ENCODE results near the gene PRKAR1A.
"Not testable (repeated sequence)": the region's sequence is repeated elsewhere in the genome, so short reads cannot be mapped to it uniquely, and the experiment has no call there.

Gene PRKAR1A

GRCh38 chr17:68518063-68518815 is 6.0 kb downstream of the PRKAR1A start:
- Histone ChIP-seq H3K4me1 (ENCODE audit: insufficient read depth, low read length) (peaks cover 5% of the 10 kb centered on the region; the same call in 1 of the 2 replicates), H3K36me3 (ENCODE audit: insufficient read depth, low read length) (peaks cover 28% of the 10 kb centered on the region), H3K9ac (ENCODE audit: low read depth, low read length) (no peak overlapping the region), H3K9me3 (ENCODE audit: control insufficient read depth, insufficient read depth, low read length) (peaks cover 19% of the 10 kb centered on the region)

DNA sequence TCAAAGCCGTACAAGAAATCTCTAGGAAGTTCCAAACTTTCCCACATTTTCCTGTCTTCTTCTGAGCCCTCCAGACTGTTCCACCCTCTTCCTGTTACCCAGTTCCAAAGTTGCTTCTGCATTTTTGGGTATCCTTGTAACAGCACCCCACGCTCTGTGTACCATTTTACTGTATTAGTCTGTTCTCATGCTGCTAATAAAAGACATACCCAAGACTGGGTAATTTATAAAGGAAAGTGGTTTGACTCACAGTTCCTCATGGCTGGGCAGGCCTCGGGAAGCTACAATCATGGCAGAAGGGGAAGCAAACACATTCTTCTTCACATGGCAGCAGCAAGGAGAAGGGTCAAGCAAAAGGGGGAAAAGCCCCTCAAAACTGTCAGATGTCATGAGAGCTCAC is 6.8 kb downstream of the PRKAR1A start:
- H3K4me1 ChIP-seq (ENCODE audit: insufficient read depth, low read length); H3K9ac ChIP-seq (ENCODE audit: low read depth, low read length): not testable (repeated sequence)
- peaks cover 28% of the 10 kb centered on the region for H3K36me3 ChIP-seq (ENCODE audit: insufficient read depth, low read length)
- peaks cover 19% of the 10 kb centered on the region for H3K9me3 ChIP-seq (ENCODE audit: control insufficient read depth, insufficient read depth, low read length)

GRCh38 chr17:68519911-68520310 is 7.7 kb downstream of the PRKAR1A start:
- H3K9me3 ChIP-seq (ENCODE audit: control insufficient read depth, insufficient read depth, low read length) = peaks cover 19% of the 10 kb centered on the region
- H3K9ac ChIP-seq (ENCODE audit: low read depth, low read length) = no peak overlapping the region
- H3K36me3 ChIP-seq (ENCODE audit: insufficient read depth, low read length) = peaks cover 30% of the 10 kb centered on the region
- 0 out of 2 replicates have a peak, but pooled peaks cover under 1% of the 10 kb centered on the region for H3K4me1 ChIP-seq (ENCODE audit: insufficient read depth, low read length)

- H3K9ac ChIP-seq (ENCODE audit: low read depth, low read length) = no peak overlapping the region
- H3K36me3 ChIP-seq (ENCODE audit: insufficient read depth, low read length) = peaks cover 26% of the 10 kb centered on the region
- peaks cover 14% of the 10 kb centered on the region; the same call in 1 of the 2 replicates for H3K4me1 ChIP-seq (ENCODE audit: insufficient read depth, low read length)
- H3K9me3 ChIP-seq (ENCODE audit: control insufficient read depth, insufficient read depth, low read length) = peaks cover 13% of the 10 kb centered on the region; the same call in 1 of the 2 replicates
Measured at GRCh38 chr17:68522266-68522665, 10.0 kb downstream of the PRKAR1A start.

DNA sequence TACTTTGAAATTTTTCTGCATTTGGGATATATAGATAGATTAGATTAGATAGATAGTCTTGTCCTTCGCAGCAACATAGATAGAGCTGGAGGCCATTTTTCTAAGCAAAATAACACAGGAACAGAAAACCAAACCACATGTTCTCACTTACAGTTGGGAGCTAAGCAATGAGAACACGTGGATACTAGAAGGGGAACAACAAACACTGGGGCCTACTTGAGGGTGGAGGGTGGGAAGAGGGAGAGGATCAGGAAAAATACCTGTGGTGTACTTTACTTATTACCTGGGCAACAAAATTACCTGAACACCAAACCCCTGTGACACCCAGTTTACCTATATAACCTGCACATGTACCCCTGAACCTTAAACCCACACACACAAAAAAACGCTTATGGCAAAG is 14.3 kb downstream of the PRKAR1A start:
- no peaks in the 10 kb centered on the region for H3K9me3 ChIP-seq (ENCODE audit: control insufficient read depth, insufficient read depth, low read length)
- peaks cover 35% of the 10 kb centered on the region; the same call in 1 of the 2 replicates for H3K4me1 ChIP-seq (ENCODE audit: insufficient read depth, low read length)
- no peak overlapping the region for H3K9ac ChIP-seq (ENCODE audit: low read depth, low read length)
- H3K36me3 ChIP-seq (ENCODE audit: insufficient read depth, low read length) = peaks cover 29% of the 10 kb centered on the region

DNA sequence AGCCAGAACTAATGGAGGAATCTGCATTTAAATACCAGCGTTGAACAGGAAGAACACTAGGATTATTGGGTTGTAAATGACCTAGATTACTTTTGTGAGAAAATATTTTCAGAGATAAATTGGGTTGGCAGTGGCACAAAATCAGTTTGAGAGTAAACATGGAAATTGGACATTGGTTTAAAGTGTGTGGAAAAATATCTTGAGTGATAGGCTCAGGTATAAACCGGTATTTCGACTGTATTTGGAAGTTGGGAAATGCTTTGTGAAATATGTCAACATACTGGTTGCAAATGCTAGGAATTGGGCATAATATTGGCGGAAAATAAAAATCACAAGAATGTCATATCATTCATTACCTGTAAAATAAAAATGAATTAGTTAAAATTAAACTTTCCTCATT is 15.1 kb downstream of the PRKAR1A start:
- H3K9ac ChIP-seq (ENCODE audit: low read depth, low read length) = no peak overlapping the region
- peaks cover 35% of the 10 kb centered on the region; the same call in 1 of the 2 replicates for H3K4me1 ChIP-seq (ENCODE audit: insufficient read depth, low read length)
- H3K9me3 ChIP-seq (ENCODE audit: control insufficient read depth, insufficient read depth, low read length) = no peaks in the 10 kb centered on the region
- peaks cover 30% of the 10 kb centered on the region for H3K36me3 ChIP-seq (ENCODE audit: insufficient read depth, low read length)

DNA sequence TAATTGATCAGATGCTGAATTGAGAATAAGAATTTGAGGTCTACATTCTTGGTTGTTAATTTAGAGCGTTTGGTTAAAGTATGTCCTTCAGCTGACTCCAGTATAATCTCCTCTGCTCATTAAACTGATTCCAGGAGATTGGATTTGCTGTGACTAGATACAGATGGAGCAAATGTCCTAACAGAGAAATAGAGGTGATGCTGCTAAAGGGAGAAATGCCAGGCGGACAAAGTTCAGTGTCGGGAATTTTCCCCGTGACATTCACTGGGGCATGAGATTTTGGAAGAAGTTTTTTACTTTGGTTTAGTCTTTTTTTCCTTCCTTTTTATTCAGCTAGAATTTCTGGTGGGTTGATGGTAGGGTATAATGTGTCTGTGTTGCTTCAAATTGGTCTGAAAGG is 19.0 kb downstream of the PRKAR1A start:
- H3K36me3 ChIP-seq (ENCODE audit: insufficient read depth, low read length) = peaks cover 30% of the 10 kb centered on the region
- H3K9ac ChIP-seq (ENCODE audit: low read depth, low read length) = no peak overlapping the region
- H3K4me1 ChIP-seq (ENCODE audit: insufficient read depth, low read length) = peaks cover 31% of the 10 kb centered on the region; the same call in 1 of the 2 replicates
- H3K9me3 ChIP-seq (ENCODE audit: control insufficient read depth, insufficient read depth, low read length) = no peaks in the 10 kb centered on the region

- Histone ChIP-seq H3K9ac (ENCODE audit: low read depth, low read length) (no peak overlapping the region), H3K9me3 (ENCODE audit: control insufficient read depth, insufficient read depth, low read length) (no peaks in the 10 kb centered on the region), H3K4me1 (ENCODE audit: insufficient read depth, low read length) (peaks cover 17% of the 10 kb centered on the region; the same call in 1 of the 2 replicates), H3K36me3 (ENCODE audit: insufficient read depth, low read length) (peaks cover 40% of the 10 kb centered on the region)
Measured at GRCh38 chr17:68532826-68533225, 20.6 kb downstream of the PRKAR1A start.

DNA sequence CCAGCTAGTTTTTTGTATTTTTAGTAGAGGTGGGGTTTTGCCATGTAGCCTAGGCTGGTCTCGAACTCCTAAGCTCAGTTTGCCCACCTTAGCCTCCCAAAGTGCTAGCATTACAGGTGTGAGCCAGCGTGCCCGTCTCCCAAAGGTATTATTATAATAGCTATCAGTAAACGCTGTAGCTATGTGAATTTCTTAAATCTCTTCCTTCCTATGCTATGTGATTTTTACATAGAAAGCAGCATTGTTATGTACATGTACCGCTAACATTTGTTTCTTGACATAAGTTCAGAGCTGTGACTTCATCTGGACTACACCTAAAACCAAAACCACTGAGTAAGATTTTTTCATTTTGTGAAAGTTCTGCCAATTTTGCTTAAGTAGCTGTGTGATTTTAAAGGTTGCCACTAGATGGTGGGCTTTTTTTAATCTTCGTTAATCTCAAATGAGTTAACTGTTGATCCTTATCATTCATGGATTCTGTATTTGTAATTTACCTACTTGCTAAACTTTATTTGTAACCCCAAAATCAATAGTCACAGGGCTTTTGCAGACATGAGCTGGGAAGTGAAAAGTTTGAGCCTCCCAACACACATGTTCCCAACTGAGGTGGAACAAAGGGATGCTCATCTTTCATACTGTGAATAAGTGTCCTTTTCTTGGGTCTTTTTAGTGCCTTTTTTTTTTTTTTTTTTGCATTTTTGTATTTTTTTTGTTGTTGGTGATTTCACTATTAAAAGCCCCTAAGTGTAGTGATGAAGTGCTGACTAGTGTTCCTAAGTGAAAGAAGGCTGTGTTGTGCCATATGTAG is 21.9 kb downstream of the PRKAR1A start:
- Histone ChIP-seq H3K9ac (ENCODE audit: low read depth, low read length) (no peak overlapping the region), H3K4me1 (ENCODE audit: insufficient read depth, low read length) (peaks cover 6% of the 10 kb centered on the region; the same call in 1 of the 2 replicates), H3K36me3 (ENCODE audit: insufficient read depth, low read length) (peaks cover 46% of the 10 kb centered on the region), H3K9me3 (ENCODE audit: control insufficient read depth, insufficient read depth, low read length) (no peaks in the 10 kb centered on the region)

DNA sequence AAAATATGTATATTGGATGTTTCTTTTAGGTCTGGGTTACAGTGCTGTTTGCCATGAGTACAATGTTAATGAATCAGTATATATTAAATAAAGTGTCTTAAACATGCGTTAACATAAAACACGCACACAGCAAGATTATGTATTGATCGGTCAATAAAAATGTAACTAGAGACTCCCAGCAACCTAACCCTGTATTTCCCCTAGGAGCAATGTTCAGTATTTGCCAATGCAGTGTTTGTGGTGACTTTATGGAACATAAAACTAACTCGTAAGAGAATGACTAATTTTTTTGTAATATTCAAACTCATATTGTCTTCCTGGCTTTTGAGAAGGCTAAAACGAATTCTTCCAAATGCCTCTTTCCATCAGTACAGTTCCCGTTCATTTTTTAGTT is 22.5 kb downstream of the PRKAR1A start:
- Histone ChIP-seq H3K4me1 (ENCODE audit: insufficient read depth, low read length) (peaks cover under 1% of the 10 kb centered on the region; the same call in 1 of the 2 replicates), H3K9ac (ENCODE audit: low read depth, low read length) (no peak overlapping the region), H3K36me3 (ENCODE audit: insufficient read depth, low read length) (peaks cover 42% of the 10 kb centered on the region), H3K9me3 (ENCODE audit: control insufficient read depth, insufficient read depth, low read length) (no peaks in the 10 kb centered on the region)

GRCh38 chr17:68535922-68536321 is 23.7 kb downstream of the PRKAR1A start:
- Histone ChIP-seq H3K4me1 (ENCODE audit: insufficient read depth, low read length) (no peaks in the 10 kb centered on the region), H3K9me3 (ENCODE audit: control insufficient read depth, insufficient read depth, low read length) (no peaks in the 10 kb centered on the region), H3K9ac (ENCODE audit: low read depth, low read length) (no peak overlapping the region), H3K36me3 (ENCODE audit: insufficient read depth, low read length) (peaks cover 43% of the 10 kb centered on the region)

DNA sequence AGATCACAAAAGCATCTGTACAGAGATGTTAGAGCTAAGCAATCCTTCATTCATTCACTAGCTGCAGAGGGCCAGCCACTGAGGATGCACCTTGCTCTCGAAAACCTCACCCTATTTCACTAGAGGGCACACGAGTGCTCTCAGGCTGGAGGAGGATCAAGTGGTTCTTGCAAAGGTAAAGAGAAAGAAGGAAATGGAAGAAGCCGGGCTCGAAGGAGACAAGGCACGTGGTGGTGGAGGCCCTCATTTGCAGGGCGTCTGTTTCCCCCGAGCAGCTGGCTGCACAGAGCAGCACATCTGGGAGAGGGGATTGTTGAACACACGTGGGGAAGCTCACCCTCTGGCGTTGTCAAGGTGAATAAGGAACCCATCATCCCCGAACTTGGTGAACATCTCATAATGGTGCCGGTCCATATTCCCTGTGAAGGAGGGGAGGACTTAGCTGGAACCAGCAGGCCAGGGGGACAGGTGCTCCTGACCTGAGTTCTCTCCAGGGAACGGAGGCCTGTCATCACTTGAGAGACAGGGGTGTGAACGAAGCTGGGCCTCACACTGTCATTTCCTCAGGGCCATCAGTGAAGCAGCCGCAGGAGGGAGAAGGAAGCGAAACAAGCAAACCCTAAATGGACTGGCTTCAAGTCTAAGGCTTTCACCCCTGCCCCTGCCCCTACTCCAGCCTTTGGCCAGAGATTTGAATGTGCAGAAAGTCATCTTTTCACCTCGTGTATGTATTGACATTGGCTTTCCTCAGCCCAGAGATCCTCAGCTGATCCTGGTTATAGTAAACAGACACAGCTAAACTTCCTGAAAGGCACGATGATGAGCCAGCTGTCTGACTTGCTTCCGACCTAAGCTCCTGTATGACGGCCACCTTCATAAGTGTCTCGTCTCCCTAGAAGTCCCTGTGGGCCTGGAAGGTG is 27.6 kb downstream of the PRKAR1A start:
- Histone ChIP-seq H3K9me3 (ENCODE audit: control insufficient read depth, insufficient read depth, low read length) (no peaks in the 10 kb centered on the region), H3K4me1 (ENCODE audit: insufficient read depth, low read length) (no peaks in the 10 kb centered on the region), H3K9ac (ENCODE audit: low read depth, low read length) (no peak overlapping the region), H3K36me3 (ENCODE audit: insufficient read depth, low read length) (peaks cover 48% of the 10 kb centered on the region)

DNA sequence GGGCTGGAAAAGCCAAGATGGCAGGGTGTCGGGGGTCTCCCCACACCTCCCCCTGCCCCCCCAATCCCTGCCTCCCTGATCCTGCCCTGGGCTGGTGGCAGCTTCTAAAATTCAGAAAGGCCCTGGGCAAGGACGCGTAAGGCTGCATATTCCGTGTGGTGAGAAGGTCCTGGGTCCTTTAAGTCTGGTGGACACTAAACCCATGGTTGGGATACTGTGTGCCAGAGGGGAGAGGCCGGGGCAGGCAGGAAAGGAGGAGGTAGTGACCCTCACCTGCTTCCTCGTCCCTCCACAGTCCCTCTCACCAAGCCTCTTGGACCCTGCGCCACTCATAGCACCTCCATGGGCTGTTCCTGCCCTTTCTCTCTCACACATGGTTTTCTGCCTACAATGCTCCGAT is 28.8 kb downstream of the PRKAR1A start:
- Histone ChIP-seq H3K9me3 (ENCODE audit: control insufficient read depth, insufficient read depth, low read length) (no peaks in the 10 kb centered on the region), H3K9ac (ENCODE audit: low read depth, low read length) (no peak overlapping the region), H3K36me3 (ENCODE audit: insufficient read depth, low read length) (peaks cover 41% of the 10 kb centered on the region), H3K4me1 (ENCODE audit: insufficient read depth, low read length) (no peaks in the 10 kb centered on the region)

- Histone ChIP-seq H3K9me3 (ENCODE audit: control insufficient read depth, insufficient read depth, low read length) (no peaks in the 10 kb centered on the region), H3K36me3 (ENCODE audit: insufficient read depth, low read length) (peaks cover 35% of the 10 kb centered on the region), H3K9ac (ENCODE audit: low read depth, low read length) (no peak overlapping the region)
Measured at GRCh38 chr17:68541816-68542215, 29.6 kb downstream of the PRKAR1A start.

More at GRCh38 chr17:68541816-68542215, 29.6 kb downstream of the PRKAR1A start:
- no peaks in the 10 kb centered on the region for H3K4me1 ChIP-seq (ENCODE audit: insufficient read depth, low read length)

Data from ES-I3 (cell line).